ENCODE results near the gene DPP3. TPM values are rescaled to one million over a fixed set of nuclear protein-coding genes. Genes with fewer than 3 reads are reported as not detected.

The DPP3 gene
- total RNA-seq, 5 donors from 2014 or later (not counting 1 experiment from before 2014, with no cell fraction given) = 20.7 to 34.6 (median 29.5) TPM

DNA sequence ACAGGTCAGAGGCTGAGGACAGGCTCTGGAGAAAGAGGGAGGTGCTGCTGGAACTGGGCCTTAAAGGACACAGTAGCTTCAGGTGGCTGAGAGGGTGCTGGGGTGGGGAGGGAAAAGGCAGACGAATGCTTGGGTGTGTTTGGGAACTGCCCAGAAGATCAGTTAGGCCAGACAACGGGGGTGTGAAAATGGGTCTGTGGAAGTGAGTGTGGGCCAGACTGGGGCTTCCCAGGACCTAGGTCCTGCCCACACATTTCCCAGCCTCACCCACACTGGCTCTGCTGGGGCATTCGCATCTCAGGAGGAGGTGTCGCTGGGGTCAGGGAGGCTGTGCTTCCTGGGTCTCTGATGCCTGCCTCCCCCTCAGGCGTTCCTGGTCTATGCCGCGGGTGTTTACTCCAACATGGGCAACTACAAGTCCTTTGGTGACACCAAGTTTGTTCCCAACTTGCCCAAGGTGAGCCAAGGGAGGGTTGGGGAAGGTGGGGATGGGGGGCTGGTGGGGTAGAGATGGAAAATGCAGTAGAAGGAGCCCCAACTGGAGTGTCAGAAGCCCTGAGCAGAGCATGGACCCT lies 4.7 kb downstream of the DPP3 start:
- 91% methylated on average over 5 of the region's 7 CpGs for WGBS (ENCODE audit: insufficient coverage)
- ATAC-seq (replicated peaks in 1 of 4) = no peak
- no peak for DNase-seq
- CTCF ChIA-PET = interaction anchor here in 1 of 2 donors (0.5 to 0.8 kb wide), 2 partner anchors 134 to 1171 kb away, joined by 3 to 4 read pairs; no protein-coding TSS in a partner anchor
- Mint-ChIP-seq H3K36me3 (peaks cover 23% of the 10 kb centered on the region), H3K27me3 (no peaks in the 10 kb centered on the region), H3K4me3 (no peak overlapping the region), H3K9me3 (no peaks in the 10 kb centered on the region), H3K4me1 (peaks cover 5 to 14% (median 12%) of the 10 kb centered on the region in 3 donors), H3K27ac (no peak overlapping the region)
- no peaks in the 10 kb centered on the region for H3K27me3 ChIP-seq (replicated peaks in 1 of 2; ENCODE audit: control insufficient read depth in 2 of 2, extremely low read depth in 1 of 2, insufficient read depth in 2 of 2, low read length in 1 of 2)
- peaks cover 9 to 45% of the 10 kb centered on the region in 2 donors for H3K36me3 ChIP-seq (ENCODE audit: control insufficient read depth in 2 of 2, extremely low read depth in 1 of 2, insufficient read depth in 1 of 2, low read length in 1 of 2)
- no peaks in the 10 kb centered on the region for H3K9me3 ChIP-seq
- H3K4me1 ChIP-seq (ENCODE audit: control insufficient read depth in 1 of 2, extremely low read depth in 1 of 2, insufficient read depth in 2 of 2, low read length in 2 of 2) = peaks cover 3 to 12% of the 10 kb centered on the region in 2 experiments
- POLR2A ChIA-PET = interaction anchor here in 1 of 2 donors (0.5 kb wide), 1 partner anchor 368 kb away, joined by 3 read pairs; no protein-coding TSS in a partner anchor
- H3K4me3 ChIP-seq (ENCODE audit: control insufficient read depth in 1 of 2, extremely low read depth in 1 of 2, low read length in 1 of 2) = no peak overlapping the region
- H3K27ac ChIP-seq (ENCODE audit: low read length) = no peak overlapping the region

DNA sequence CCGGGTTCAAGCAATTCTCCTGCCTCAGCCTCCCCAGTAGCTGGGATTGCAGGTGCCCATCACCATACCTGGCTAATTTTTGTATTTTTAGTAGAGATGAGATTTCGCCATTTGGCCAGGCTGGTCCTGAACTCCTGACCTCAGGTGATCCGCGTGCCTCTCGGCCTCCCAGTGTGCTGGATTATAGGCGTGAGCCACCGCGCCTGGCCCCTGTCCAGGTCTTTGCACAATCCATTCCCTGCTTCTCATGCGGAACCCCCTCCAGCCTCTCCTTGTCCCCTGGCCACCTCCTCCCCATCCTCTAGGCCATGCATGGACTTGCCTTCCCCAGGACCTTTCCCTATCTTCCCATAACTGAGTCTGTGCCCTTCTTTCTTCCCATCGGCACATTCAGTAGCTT lies 8.7 kb downstream of the DPP3 start:
- Histone ChIP-seq H3K9me3 (no peaks in the 10 kb centered on the region), H3K27ac (ENCODE audit: low read length) (no peak overlapping the region), H3K4me3 (ENCODE audit: control insufficient read depth in 1 of 2, extremely low read depth in 1 of 2, low read length in 1 of 2) (no peak overlapping the region), H3K27me3 (replicated peaks in 1 of 2; ENCODE audit: control insufficient read depth in 2 of 2, extremely low read depth in 1 of 2, insufficient read depth in 2 of 2, low read length in 1 of 2) (no peaks in the 10 kb centered on the region), H3K36me3 (ENCODE audit: control insufficient read depth in 2 of 2, extremely low read depth in 1 of 2, insufficient read depth in 1 of 2, low read length in 1 of 2) (peaks cover 15 to 54% of the 10 kb centered on the region in 2 donors), H3K4me1 (ENCODE audit: control insufficient read depth in 1 of 2, extremely low read depth in 1 of 2, insufficient read depth in 2 of 2, low read length in 2 of 2) (no peaks in the 10 kb centered on the region)
- no peak overlapping the region for H3K27ac Mint-ChIP-seq
- H3K9me3 Mint-ChIP-seq = no peaks in the 10 kb centered on the region
- CTCF ChIA-PET = no interaction called here
- ATAC-seq (replicated peaks in 1 of 4) (no peak), DNase-seq (no peak)
- no peaks in the 10 kb centered on the region for H3K27me3 Mint-ChIP-seq
- POLR2A ChIA-PET = no interaction called here
- H3K4me1 Mint-ChIP-seq = no peaks in the 10 kb centered on the region
- H3K4me3 Mint-ChIP-seq = no peak overlapping the region
- 98% methylated on average over 9 of the region's 10 CpGs for WGBS (ENCODE audit: insufficient coverage)
- H3K36me3 Mint-ChIP-seq = peaks cover 32% of the 10 kb centered on the region

DNA sequence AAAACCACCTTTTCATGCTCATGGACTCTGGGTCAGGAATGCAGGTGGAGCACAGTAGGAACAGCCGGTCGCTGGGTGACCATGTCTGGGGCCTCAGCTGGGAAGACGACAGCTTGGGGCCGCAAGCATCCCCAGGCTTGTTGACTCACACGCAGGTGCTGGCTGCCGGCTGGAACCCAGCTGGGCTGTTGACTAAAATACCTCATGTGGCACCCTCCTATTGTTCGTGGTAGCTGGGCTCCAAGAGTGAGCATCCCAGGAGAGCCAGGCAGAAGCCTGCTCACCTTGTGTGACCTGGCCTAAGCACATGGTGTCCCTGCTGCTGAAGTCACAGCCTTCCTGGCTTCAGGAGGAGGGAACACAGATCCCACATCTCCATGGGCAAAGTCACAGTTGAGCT lies 9.4 kb downstream of the DPP3 start:
- H3K36me3 ChIP-seq (ENCODE audit: control insufficient read depth in 2 of 2, extremely low read depth in 1 of 2, insufficient read depth in 1 of 2, low read length in 1 of 2) = peaks cover 15 to 57% of the 10 kb centered on the region in 2 donors
- ChIA-PET POLR2A (interaction anchor here in 1 of 2 donors (0.5 kb wide), 1 partner anchor 169 kb away, joined by 3 read pairs; no protein-coding TSS in a partner anchor), CTCF (interaction anchor here in 1 of 2 donors (0.7 kb wide), 1 partner anchor 706 kb away, joined by 5 read pairs; no protein-coding TSS in a partner anchor)
- WGBS (ENCODE audit: insufficient coverage) = 98% methylated on average over 7 of the region's 7 CpGs
- no peaks in the 10 kb centered on the region for H3K9me3 ChIP-seq
- DNase-seq = no peak
- Mint-ChIP-seq H3K36me3 (peaks cover 34% of the 10 kb centered on the region), H3K9me3 (no peaks in the 10 kb centered on the region), H3K4me3 (no peak overlapping the region), H3K27ac (no peak overlapping the region), H3K27me3 (no peaks in the 10 kb centered on the region), H3K4me1 (no peaks in the 10 kb centered on the region)
- no peak for ATAC-seq (replicated peaks in 1 of 4)
- no peaks in the 10 kb centered on the region for H3K4me1 ChIP-seq (ENCODE audit: control insufficient read depth in 1 of 2, extremely low read depth in 1 of 2, insufficient read depth in 2 of 2, low read length in 2 of 2)
- no peak overlapping the region for H3K27ac ChIP-seq (ENCODE audit: low read length)
- no peak overlapping the region for H3K4me3 ChIP-seq (ENCODE audit: control insufficient read depth in 1 of 2, extremely low read depth in 1 of 2, low read length in 1 of 2)
- H3K27me3 ChIP-seq (replicated peaks in 1 of 2; ENCODE audit: control insufficient read depth in 2 of 2, extremely low read depth in 1 of 2, insufficient read depth in 2 of 2, low read length in 1 of 2) = no peaks in the 10 kb centered on the region

GRCh38 chr11:66491315-66491935 lies 11.2 kb downstream of the DPP3 start:
- peaks cover 15 to 59% of the 10 kb centered on the region in 2 donors for H3K36me3 ChIP-seq (ENCODE audit: control insufficient read depth in 2 of 2, extremely low read depth in 1 of 2, insufficient read depth in 1 of 2, low read length in 1 of 2)
- DNase-seq (no peak), ATAC-seq (replicated peaks in 1 of 4) (no peak)
- Mint-ChIP-seq H3K27ac (no peak overlapping the region), H3K4me1 (no peaks in the 10 kb centered on the region), H3K27me3 (no peaks in the 10 kb centered on the region), H3K36me3 (peaks cover 32% of the 10 kb centered on the region), H3K9me3 (no peaks in the 10 kb centered on the region), H3K4me3 (no peak overlapping the region)
- no peaks in the 10 kb centered on the region for H3K27me3 ChIP-seq (replicated peaks in 1 of 2; ENCODE audit: control insufficient read depth in 2 of 2, extremely low read depth in 1 of 2, insufficient read depth in 2 of 2, low read length in 1 of 2)
- no peaks in the 10 kb centered on the region for H3K4me1 ChIP-seq (ENCODE audit: control insufficient read depth in 1 of 2, extremely low read depth in 1 of 2, insufficient read depth in 2 of 2, low read length in 2 of 2)
- ChIA-PET CTCF (interaction anchor here (0.5 to 0.7 kb wide), 3 partner anchors 12 to 163 kb away, joined by 3 to 13 read pairs (median 3); no protein-coding TSS in a partner anchor), POLR2A (no interaction called here)
- no peak overlapping the region for H3K27ac ChIP-seq (ENCODE audit: low read length)
- H3K4me3 ChIP-seq (ENCODE audit: control insufficient read depth in 1 of 2, extremely low read depth in 1 of 2, low read length in 1 of 2) = no peak overlapping the region
- no peaks in the 10 kb centered on the region for H3K9me3 ChIP-seq
- WGBS (ENCODE audit: insufficient coverage) = 94% methylated on average over 11 of the region's 20 CpGs

DNA sequence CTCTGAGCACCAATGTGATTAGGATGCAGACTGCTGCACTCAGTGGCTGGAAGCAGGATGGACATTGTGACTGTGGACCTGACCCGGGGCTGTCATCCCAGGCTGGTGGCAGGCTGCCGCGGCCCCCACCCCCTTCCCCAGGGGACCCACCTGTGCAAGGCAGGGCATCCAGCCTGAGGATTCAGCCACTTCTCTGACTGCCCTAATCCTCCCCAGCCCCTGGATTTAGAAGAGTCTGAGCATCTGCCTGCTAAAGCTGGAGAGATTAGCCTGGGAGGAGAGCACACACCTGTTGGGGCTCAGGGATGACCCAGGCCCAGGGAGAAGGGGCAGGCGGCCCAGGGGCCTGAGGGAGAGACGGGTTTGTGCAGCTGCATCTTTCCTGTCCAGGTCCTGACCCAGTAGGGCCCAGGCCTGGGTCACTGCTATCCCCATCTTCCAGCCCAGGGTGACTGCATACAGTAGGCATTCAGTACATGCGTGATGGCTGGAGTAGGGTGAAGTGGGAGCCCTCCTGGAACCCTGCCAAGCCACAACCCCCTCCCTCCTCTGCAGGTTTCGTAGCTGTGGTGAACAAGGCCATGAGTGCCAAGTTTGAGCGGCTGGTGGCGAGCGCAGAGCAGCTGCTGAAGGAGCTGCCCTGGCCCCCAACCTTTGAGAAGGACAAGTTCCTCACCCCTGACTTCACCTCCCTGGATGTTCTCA lies 12.1 kb downstream of the DPP3 start:
- Histone ChIP-seq H3K4me1 (ENCODE audit: control insufficient read depth in 1 of 2, extremely low read depth in 1 of 2, insufficient read depth in 2 of 2, low read length in 2 of 2) (no peaks in the 10 kb centered on the region), H3K27me3 (replicated peaks in 1 of 2; ENCODE audit: control insufficient read depth in 2 of 2, extremely low read depth in 1 of 2, insufficient read depth in 2 of 2, low read length in 1 of 2) (no peaks in the 10 kb centered on the region), H3K4me3 (ENCODE audit: control insufficient read depth in 1 of 2, extremely low read depth in 1 of 2, low read length in 1 of 2) (no peak overlapping the region), H3K9me3 (no peaks in the 10 kb centered on the region), H3K36me3 (ENCODE audit: control insufficient read depth in 2 of 2, extremely low read depth in 1 of 2, insufficient read depth in 1 of 2, low read length in 1 of 2) (peaks cover 20 to 55% of the 10 kb centered on the region in 2 donors), H3K27ac (ENCODE audit: low read length) (no peak overlapping the region)
- Mint-ChIP-seq H3K27ac (no peak overlapping the region), H3K4me1 (no peaks in the 10 kb centered on the region), H3K36me3 (peaks cover 36% of the 10 kb centered on the region), H3K9me3 (no peaks in the 10 kb centered on the region), H3K27me3 (no peaks in the 10 kb centered on the region), H3K4me3 (no peak overlapping the region)
- 92% methylated on average over 8 of the region's 10 CpGs for WGBS (ENCODE audit: insufficient coverage)
- POLR2A ChIA-PET = no interaction called here
- ATAC-seq (replicated peaks in 1 of 4) (no peak), DNase-seq (no peak)
- CTCF ChIA-PET = interaction anchor here (0.5 to 0.6 kb wide), 3 partner anchors 13 to 1180 kb away, joined by 3 to 13 read pairs (median 5); no protein-coding TSS in a partner anchor

DNA sequence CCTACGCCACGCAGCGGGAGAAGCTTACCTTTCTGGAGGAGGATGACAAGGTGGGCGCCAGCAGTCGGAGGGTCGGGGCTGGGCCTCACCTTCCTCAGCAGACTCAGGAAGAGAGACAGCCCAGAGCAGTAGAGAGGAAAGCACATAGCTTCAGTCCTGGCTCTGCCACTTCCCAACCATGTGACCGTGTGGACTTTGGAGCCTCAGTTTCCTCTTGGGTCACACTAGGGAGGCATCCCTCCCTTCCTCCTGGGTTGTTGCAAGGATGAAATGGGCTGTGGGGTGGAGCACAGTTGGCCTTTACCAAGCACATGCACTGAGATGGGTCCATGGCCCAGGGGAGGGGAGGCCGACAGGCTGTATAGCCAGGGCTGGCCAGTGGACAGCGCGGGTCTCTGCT lies 12.9 kb downstream of the DPP3 start:
- ATAC-seq (replicated peaks in 1 of 4) (no peak), DNase-seq (no peak)
- Mint-ChIP-seq H3K36me3 (peaks cover 34% of the 10 kb centered on the region), H3K4me1 (no peaks in the 10 kb centered on the region), H3K9me3 (no peaks in the 10 kb centered on the region), H3K4me3 (no peak overlapping the region), H3K27me3 (no peaks in the 10 kb centered on the region), H3K27ac (no peak overlapping the region)
- ChIA-PET POLR2A (interaction anchor here in 1 of 2 donors (0.5 kb wide), 1 partner anchor 24 kb away, joined by 3 read pairs; no protein-coding TSS in a partner anchor), CTCF (interaction anchor here (0.5 to 0.6 kb wide), 2 partner anchors 12 to 1181 kb away, joined by 3 to 5 read pairs; no protein-coding TSS in a partner anchor)
- no peak overlapping the region for H3K4me3 ChIP-seq (ENCODE audit: control insufficient read depth in 1 of 2, extremely low read depth in 1 of 2, low read length in 1 of 2)
- peaks cover 19 to 51% of the 10 kb centered on the region in 2 donors for H3K36me3 ChIP-seq (ENCODE audit: control insufficient read depth in 2 of 2, extremely low read depth in 1 of 2, insufficient read depth in 1 of 2, low read length in 1 of 2)
- WGBS (ENCODE audit: insufficient coverage) = 93% methylated on average over 6 of the region's 10 CpGs
- no peak overlapping the region for H3K27ac ChIP-seq (ENCODE audit: low read length)
- no peaks in the 10 kb centered on the region for H3K27me3 ChIP-seq (replicated peaks in 1 of 2; ENCODE audit: control insufficient read depth in 2 of 2, extremely low read depth in 1 of 2, insufficient read depth in 2 of 2, low read length in 1 of 2)
- no peaks in the 10 kb centered on the region for H3K4me1 ChIP-seq (ENCODE audit: control insufficient read depth in 1 of 2, extremely low read depth in 1 of 2, insufficient read depth in 2 of 2, low read length in 2 of 2)
- no peaks in the 10 kb centered on the region for H3K9me3 ChIP-seq
